Thyroid gland (tissue), 4 donors: Measurements from ENCODE around the gene PLAC8.

Source experiments
- POLR2A ChIP-seq, 2 donors: fragments of 450-650 bp; IDR thresholded peaks; one replicate each; pipeline ENCODE4 v1.6.1; 2017; ENCODE audit warnings: antibody characterized with exemption in 2 of 2, mild to moderate bottlenecking in 2 of 2, moderate library complexity in 1 of 2
- TF ChIP-seq, protein P1 (sequence below), 6 experiments: fragments of 200-600 bp in 3 of 6; fragments of 450-650 bp in 3 of 6; sonication (generic) in 3 of 6; IDR thresholded peaks; one replicate each; pipeline ENCODE4 v1.5.1; 2016 to 2019; ENCODE audit warnings: antibody characterized with exemption in 6 of 6, mild to moderate bottlenecking in 2 of 6, inconsistent platforms in 1 of 6, moderate library complexity in 1 of 6

DNA sequence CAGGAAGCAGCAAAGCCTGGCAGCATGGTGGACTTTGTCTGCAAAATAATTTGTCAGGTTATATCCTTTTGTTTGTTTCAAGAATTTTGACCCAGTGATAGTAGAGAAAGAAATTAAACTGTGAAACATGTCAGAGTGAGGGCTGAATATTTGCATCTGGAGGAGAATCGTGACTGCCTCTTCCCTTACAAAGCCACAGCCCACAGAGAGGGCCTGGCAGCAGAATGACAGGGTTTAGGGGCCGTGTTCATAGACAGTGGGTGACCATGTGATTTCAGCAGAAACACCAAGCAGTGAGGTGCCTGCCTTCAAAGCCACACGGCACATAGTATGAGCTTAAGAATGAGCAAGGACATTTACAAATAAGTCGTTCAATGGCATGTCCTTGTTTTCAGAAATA, 24.4 kb upstream of the PLAC8 start:
- TF ChIP-seq, protein P1, sequence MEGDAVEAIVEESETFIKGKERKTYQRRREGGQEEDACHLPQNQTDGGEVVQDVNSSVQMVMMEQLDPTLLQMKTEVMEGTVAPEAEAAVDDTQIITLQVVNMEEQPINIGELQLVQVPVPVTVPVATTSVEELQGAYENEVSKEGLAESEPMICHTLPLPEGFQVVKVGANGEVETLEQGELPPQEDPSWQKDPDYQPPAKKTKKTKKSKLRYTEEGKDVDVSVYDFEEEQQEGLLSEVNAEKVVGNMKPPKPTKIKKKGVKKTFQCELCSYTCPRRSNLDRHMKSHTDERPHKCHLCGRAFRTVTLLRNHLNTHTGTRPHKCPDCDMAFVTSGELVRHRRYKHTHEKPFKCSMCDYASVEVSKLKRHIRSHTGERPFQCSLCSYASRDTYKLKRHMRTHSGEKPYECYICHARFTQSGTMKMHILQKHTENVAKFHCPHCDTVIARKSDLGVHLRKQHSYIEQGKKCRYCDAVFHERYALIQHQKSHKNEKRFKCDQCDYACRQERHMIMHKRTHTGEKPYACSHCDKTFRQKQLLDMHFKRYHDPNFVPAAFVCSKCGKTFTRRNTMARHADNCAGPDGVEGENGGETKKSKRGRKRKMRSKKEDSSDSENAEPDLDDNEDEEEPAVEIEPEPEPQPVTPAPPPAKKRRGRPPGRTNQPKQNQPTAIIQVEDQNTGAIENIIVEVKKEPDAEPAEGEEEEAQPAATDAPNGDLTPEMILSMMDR (IDR thresholded peaks at IDR 0.05) = no peak
- TF ChIP-seq POLR2A (IDR thresholded peaks at IDR 0.05) = no peak
